ENCODE results near the gene FAXC. TPM values are rescaled to one million over a fixed set of nuclear protein-coding genes. Genes with fewer than 3 reads are reported as not detected.
"Not testable (repeated sequence)": the region's sequence is repeated elsewhere in the genome, so short reads cannot be mapped to it uniquely, and the experiment has no call there.

The FAXC gene
- polyA plus RNA-seq, 1 of the 3 experiments (the other 2 are of a cell fraction) = 9.0 TPM

GRCh38 chr6:99265447-99265846 is 84.0 kb downstream of the FAXC start:
- H3K4me3 ChIP-seq (ENCODE audit: low read depth in 2 of 2, low read length in 1 of 2); POLR2A ChIA-PET; DNase-seq: not testable (repeated sequence)

GRCh38 chr6:99254616-99255550 is 94.6 kb downstream of the FAXC start:
- H3K36me3 ChIP-seq (replicated peaks in 1 of 2; ENCODE audit: control insufficient read depth in 1 of 2, insufficient read depth in 2 of 2, low read length in 1 of 2) = no peaks in the 10 kb centered on the region
- no peaks in the 10 kb centered on the region for H3F3A ChIP-seq (replicated peaks; ENCODE audit: insufficient read depth)
- no peak overlapping the region for H3K9ac ChIP-seq
- no peak for DNase-seq
- no peaks in the 10 kb centered on the region for H4K20me1 ChIP-seq (ENCODE audit: insufficient read depth)
- H3K79me2 ChIP-seq (ENCODE audit: insufficient read depth) = no peaks in the 10 kb centered on the region
- CTCF ChIA-PET = interaction anchor here (1.2 to 1.3 kb wide), 2 partner anchors 12 to 13 kb away, joined by 3 to 4 read pairs; no protein-coding TSS in a partner anchor
- TF ChIP-seq JUND (IDR thresholded peaks at IDR 0.05) (no peak), SIN3A (IDR thresholded peaks at IDR 0.05; ENCODE audit: borderline replicate concordance, low read depth, low read length) (no peak), FOSL2 (IDR thresholded peaks at IDR 0.05; ENCODE audit: borderline replicate concordance, low read depth) (no peak), REST (IDR thresholded peaks at IDR 0.05; ENCODE audit: low read depth, low read length) (no peak), RFX5 (IDR thresholded peaks at IDR 0.05; ENCODE audit: low read length) (no peak), NFIC (IDR thresholded peaks at IDR 0.05; ENCODE audit: borderline replicate concordance) (no peak), NRF1 (IDR thresholded peaks at IDR 0.05; ENCODE audit: low read depth, low read length) (no peak), MAX (IDR thresholded peaks at IDR 0.05; ENCODE audit: low read depth) (no peak), EP300 (IDR thresholded peaks at IDR 0.05; ENCODE audit: borderline replicate concordance in 1 of 2, low read depth in 1 of 2, low read length in 1 of 2) (no peak), ZBTB33 (IDR thresholded peaks at IDR 0.05; ENCODE audit: borderline replicate concordance, low read depth) (no peak), TCF12 (IDR thresholded peaks at IDR 0.05) (no peak), GATA2 (CRISPR knock-in tag; IDR thresholded peaks at IDR 0.05) (no peak), GABPA (IDR thresholded peaks at IDR 0.05; ENCODE audit: low read depth) (no peak), RAD21 (IDR thresholded peaks at IDR 0.05; ENCODE audit: low read length) (no peak), POLR2AphosphoS5 (IDR thresholded peaks at IDR 0.05; ENCODE audit: low read depth, low read length) (no peak)
- POLR2A ChIA-PET = no interaction called here
- H3K4me2 ChIP-seq = no peak overlapping the region
- H3K9me2 ChIP-seq = no peaks in the 10 kb centered on the region
- H3K9me3 ChIP-seq = no peaks in the 10 kb centered on the region
- H3K27me3 ChIP-seq (ENCODE audit: insufficient read depth) = no peaks in the 10 kb centered on the region; the same call in 1 of the 2 replicates
- H3K4me1 ChIP-seq (ENCODE audit: control insufficient read depth in 1 of 2, insufficient read depth in 2 of 2, low read depth in 1 of 2, low read length in 1 of 2) = no peaks in the 10 kb centered on the region
- no peak overlapping the region for H3K4me3 ChIP-seq (ENCODE audit: low read depth in 2 of 2, low read length in 1 of 2)
- H2AFZ ChIP-seq (ENCODE audit: low read depth) = no peak overlapping the region
- H3K27ac ChIP-seq (ENCODE audit: low read depth in 2 of 2, low read length in 1 of 2) = no peak overlapping the region
- 45% methylated on average over 18 of the region's 20 CpGs for WGBS (ENCODE audit: low lambda C conversion rate)

More at GRCh38 chr6:99265447-99265846, 84.0 kb downstream of the FAXC start:
- H2AFZ ChIP-seq (ENCODE audit: low read depth); H3K36me3 ChIP-seq (replicated peaks in 1 of 2; ENCODE audit: control insufficient read depth in 1 of 2, insufficient read depth in 2 of 2, low read length in 1 of 2); H3K9me3 ChIP-seq; H3F3A ChIP-seq (replicated peaks; ENCODE audit: insufficient read depth); H3K9me2 ChIP-seq; H3K27ac ChIP-seq (ENCODE audit: low read depth in 2 of 2, low read length in 1 of 2); H4K20me1 ChIP-seq (ENCODE audit: insufficient read depth); H3K4me1 ChIP-seq (ENCODE audit: control insufficient read depth in 1 of 2, insufficient read depth in 2 of 2, low read depth in 1 of 2, low read length in 1 of 2); H3K27me3 ChIP-seq (ENCODE audit: insufficient read depth); H3K79me2 ChIP-seq (ENCODE audit: insufficient read depth); H3K9ac ChIP-seq; CTCF ChIA-PET; H3K4me2 ChIP-seq: not testable (repeated sequence)
- WGBS (ENCODE audit: low lambda C conversion rate) = 49% methylated on average over 4 of the region's 5 CpGs

Data from SK-N-SH (cell line).